ENCODE data around the gene PPFIA2.
A peak's percentile ranks its signal among the peaks of the same experiment; 100 is the strongest.
"Not testable (repeated sequence)": the region's sequence is repeated elsewhere in the genome, so short reads cannot be mapped to it uniquely, and the experiment has no call there.

The PPFIA2 gene

DNA sequence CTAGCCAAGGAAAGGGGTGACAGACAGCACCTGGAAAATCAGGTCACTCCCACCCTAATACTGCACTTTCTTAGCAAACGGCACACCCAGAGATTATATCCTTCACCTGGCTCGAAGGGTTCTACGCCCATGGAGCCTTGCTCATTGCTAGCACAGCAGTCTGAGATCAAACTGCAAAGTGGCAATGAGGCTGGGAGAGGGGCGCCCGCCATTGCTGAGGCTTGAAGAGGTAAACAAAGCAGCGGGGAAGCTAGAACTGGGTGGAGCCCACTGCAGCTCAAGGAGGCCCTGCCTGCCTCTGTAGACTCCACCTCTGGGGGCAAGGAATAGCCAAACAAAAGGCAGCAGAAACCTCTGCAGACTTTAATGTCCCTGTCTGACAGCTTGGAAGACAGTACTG, 99.8 kb downstream of the PPFIA2 start:
- DNase-seq: not testable (repeated sequence)

DNA sequence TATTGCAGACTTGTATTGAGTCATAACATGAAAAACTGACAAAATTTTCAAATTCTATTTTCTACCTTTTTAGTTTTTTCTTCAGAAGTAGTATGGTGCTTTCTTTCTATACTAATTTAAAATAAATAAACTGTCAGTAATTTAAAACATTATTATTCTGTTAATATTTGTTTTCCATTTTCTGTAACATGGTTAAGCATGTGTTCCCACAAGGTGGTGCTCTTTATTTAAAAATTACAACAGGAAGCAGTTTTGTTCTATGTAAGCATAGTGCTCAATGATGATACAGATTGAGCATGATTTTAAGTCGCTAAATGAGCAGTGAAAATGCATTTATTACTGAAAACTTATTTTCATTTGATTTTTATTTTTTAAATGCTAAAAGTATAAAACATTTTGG, 114.6 kb downstream of the PPFIA2 start:
- DNase-seq: peak in 1 of 2 donors; percentile 77

DNA sequence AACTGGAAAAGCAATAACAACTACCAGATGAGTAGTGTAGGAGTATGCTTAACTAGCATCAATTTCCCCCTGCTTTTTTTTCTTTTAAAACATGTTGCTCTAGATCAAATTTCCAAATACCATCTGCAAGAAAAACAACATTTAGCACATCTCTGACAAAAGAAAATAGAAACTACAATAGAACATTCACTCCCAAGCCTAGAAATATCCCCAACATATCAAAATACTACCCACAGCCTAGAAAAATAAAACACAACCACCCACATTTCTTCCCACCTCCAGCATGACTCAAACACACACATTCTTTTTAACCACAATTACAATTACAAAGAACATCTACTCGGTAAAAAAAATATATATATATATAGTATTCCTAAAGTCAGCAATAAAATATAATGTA, 120.0 kb downstream of the PPFIA2 start:
- peak in 1 of 2 donors; percentile 18 for DNase-seq

DNA sequence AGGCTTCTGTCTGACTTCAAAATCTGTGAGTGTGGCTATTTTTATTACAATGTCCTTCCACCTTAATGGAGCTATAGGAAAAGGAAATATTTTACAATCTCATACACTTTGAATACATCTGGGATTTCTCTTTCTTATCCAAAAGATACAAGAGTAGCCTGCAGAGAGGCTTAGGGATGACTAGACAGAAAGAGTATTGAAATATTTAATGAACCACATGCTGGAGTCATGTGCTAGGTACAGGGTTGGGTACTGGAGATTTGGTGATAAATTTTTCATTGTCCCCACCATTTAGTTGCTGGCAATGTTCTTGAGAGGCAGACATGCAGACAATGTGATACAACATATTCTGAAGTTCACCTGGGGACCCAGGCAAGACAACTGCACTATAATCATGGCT, 126.0 kb downstream of the PPFIA2 start:
- no peak for DNase-seq

DNA sequence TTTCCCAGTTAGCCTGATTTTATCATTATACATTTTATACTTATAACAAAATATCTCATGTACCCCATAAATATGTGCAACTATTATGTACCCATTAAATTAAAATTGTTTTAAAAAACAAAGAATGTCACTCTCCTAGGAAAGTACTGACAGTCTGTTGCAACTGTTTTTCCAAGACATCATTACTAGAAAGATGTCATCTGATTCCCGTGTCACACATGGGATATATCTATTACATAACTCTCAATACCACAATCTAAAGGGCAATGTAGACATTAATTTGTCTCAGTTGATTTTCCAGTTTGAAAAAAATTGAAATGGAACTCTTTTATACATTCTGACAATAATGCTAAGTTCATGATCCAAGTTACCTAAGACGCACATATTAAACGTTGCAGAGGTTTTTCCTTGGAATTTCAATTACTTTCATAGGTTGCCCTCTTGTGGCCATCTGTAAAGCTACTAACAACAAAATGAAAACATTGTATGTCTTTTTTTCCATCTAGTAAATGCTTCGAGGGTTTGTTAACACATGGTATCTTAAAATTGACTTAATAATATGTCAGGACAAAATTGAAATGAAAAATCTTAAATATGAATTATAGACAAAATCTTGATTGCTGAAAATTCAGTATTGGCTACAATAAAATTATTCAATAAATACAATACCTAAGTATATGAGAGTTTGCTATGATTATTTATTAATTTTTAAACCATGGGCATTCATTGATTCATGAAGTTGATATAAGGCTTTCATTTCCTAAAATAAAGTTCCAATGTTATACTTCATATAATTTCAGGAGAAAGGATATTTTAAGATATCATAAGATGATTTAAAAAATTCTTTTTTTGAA, 131.6 kb downstream of the PPFIA2 start:
- peak in 1 of 2 donors; percentile 72 for DNase-seq

DNA sequence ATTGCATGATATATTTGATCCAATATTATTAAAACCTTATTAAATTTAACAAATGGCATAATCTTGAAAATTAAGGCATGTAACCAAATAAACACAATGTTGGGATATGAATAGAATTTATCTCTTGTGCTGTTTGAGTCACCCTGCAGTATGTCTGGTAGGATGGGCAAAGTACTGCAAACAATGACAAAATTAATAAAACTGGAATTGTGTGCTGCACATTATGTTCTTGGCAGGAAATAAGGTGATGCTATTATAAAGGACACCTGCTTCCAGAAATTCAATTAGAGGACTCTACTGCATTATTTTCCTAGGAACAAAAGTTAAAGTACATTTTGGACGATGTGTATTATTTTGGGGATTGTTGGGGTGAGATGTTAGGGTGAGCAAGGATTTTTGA, 132.7 kb downstream of the PPFIA2 start:
- DNase-seq: no peak

DNA sequence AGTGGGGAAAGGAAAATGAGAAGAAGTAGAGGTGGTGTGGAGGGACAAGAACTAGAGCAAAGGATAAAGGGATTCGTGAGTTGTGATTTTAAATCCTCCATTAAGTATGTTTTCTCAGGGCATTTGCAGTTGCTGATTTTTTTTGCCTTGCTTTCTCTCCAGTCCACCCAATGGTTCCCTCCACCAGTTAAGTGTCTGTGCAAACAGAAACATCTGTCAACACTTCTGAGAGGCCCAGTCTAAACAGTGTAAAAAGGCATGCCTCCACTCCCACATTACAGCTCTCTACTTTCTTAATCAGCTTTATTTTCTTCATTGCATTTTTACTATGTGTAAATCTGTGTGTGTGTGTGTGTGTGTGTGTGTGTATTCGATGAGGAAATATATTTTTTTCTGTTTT, 141.2 kb downstream of the PPFIA2 start:
- DNase-seq: no peak

DNA sequence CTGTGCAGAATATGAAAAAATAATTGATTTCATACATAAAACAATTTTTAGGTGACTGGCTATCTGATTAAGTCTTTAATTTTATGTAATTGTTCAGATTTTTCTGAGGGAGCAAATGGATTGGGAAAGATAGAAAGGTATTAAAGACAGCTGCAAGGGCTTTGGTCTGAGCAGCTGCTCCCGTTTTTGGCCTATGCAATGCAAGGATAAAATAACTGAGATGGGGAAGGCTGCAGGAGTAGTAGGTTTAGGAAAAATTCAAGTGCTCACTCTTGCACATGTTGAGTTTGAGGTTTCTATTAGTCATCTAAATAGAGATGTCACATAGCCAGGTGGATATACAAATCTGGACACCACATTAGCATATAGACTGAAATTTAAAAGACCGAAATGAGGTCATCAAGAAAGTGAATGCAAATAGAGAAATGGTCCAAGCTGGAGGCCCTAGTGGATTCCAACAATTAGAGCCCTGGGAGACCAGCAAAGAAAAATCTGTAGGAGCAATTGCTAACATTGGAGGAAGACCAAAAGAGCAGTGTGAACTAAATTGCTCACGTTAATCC, 144.0 kb downstream of the PPFIA2 start:
- DNase-seq: no peak

DNA sequence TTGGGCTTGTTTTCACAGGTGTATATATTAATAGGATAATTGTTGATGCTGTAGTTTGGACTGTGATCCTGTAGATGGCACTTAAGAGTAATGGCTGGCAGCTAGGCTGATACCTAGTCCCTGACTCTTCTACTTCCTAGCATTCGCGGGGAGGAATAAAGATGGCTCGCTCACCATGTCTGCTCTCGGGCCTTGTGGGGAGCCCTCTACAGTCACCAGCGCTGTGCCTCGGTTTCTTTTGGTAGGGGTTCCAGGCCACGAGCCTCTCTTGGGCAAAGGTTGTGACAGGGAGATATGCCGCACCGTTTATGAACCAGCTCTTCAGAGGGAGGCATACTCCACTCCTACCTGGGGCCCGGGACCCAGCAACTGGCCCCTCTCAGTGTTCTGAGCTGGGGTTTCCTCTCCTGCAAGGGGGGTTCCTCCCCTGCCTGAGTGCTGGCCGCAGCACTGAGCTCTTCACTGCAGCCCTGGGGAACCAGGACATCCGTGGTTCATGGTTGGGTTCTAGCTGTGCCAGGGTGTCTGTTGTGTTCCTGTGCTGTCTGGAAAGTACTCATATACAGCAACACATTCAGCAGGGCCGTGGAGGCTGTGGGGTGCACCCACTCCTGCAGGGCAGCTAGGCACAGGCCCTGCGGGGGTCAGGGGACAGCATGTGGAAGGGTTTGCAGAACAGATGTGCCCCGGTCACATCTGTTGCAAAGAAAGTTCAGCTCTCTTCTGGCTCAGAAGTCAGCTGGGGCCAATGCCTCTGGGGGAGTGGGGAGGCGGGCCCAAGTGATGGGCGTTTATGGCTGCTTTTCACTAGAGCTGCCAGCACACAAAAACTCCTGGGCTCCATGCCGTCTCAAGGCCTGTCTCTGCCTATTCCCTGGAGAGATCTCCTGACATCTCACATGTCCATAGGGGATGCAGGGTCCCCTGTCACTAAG, 147.9 kb downstream of the PPFIA2 start:
- DNase-seq: no peak

DNA sequence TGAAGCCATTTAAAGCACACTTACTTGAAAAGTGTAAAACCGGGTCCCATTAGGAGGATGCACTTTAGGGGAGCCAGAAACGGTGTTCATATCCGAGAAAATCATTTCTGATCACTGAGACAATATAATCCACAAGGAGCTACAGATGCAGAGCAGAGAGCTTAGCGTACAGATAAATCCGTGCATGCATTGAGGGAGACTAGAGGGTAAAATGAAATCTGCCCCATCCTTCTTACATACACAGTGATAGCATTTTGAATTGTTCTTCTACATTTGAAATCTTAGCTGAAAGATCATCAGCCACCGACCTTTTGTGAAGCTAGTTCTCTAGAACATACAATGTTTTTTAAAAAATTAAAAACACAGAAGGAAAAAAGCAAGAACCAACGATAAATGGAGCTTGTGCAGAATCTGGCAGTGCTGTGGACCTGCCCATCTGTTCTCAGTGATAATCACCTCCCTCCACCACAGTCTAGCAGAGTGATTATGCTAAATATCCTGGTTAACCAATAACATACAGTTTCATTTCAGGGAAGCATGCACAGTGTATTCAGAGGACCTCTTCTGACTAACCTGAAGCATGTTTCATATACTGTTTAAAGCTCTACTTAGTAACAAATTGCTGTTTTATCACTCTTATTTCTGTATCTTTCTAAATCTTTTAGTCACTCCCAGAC, 161.1 kb downstream of the PPFIA2 start:
- DNase-seq: peak in 1 of 2 donors; percentile 60

DNA sequence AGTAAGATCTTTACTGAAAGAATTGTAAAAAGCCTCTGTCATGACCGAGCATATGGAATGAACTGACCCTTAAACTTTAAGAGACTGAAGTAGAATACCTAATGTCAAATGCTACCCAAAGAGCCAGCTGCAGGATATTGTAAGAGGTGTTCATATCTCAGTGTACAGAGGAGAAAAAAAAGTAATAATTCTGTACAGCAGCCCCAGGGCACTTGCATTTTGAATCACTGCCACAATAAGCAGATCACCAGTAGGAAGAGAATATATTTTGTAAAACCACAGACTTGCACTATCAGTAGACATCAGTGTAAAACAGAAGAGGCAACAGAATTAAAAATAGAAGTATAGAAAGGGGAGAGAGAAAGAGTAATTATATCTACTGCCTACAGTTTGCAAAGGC, 162.6 kb downstream of the PPFIA2 start:
- no peak for DNase-seq

DNA sequence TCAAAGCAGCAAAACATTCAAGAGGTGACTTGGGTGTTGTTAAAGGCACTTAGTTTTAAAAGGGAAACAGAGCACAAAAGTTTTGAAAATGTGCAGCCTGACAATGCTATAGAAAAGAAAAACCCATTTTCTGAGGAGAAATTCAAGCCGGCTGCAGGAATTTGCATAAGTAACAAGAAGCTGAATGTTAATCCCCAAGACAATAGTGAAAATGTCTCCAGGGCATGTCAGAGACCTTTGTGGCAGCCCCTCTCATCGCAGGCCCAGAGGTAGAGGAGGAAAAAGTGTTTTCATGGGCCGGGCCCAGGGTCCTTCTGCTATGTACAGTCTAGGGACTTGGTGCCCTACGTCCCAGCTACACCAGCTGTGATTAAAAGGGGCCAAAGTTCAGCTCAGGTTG, 167.9 kb downstream of the PPFIA2 start:
- no peak for DNase-seq

DNA sequence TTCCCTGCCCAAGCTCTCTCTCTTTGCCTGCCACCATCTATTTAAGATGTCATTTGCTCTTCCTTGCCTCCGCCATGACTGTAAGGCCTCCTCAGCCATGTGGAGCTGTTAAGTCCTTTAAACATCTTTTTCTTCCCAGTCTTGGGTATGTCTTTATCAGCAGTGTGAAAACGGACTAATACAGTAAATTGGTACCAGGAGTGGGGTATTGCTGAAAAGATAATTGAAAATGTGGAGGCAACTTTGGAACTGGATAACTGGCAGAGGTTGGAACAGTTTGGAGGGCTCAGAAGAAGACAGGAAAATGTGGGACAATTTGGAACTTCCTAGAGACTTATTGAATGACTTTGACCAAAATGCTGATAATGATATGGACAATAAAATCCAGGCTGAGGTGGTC, 168.4 kb downstream of the PPFIA2 start:
- DNase-seq: not testable (repeated sequence)

DNA sequence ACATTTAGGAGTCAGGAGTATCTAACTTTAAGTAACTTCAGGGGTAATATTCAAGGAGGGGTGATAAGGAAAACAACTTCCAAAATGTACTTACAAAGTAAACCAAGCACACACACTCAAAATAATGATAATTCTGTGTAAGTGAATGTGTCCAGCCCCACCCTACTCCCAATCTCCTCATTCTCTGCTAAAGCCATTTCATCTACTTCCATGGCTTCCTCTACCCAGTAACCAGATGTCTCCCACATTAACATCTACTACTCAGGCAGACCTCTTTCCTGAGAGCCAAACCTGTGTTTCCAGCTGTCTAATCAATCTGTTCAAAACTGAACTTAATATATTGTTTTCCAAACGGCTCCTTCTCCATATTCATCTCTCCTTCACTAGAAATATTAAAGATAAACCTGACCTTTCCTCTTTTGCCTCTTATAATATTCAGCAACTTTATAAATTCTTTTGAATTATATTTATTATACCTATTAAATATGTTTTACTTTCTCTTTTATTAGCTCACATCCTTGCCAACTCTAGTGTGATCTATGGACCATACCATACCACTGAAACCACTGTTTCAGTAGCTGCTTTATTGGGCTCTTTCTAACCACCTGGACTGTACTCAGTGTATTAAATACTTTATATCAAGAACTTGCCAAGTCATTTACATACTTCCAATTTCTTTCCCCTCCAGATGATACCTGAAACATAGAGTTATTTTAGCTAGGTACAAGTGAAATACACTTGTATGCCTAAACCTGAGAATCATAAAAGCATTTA, 170.7 kb downstream of the PPFIA2 start:
- DNase-seq: no peak

DNA sequence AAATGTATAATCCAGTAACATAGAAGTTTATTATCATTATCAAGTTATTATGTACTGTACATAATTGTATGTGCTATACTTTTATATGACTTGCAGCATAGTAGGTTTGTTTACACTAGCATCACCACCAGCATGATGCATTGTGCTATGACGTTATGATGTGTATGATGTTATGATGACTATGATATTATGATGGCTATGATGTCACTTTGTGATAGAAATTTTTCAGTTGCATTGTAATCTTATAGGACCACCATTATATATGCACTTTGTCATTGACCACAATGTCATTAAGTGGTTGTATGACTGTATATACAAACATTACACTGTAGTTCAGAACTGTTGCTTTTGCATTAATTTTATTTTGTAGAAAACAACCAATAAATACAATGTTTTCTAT, 173.4 kb downstream of the PPFIA2 start:
- DNase-seq: no peak

DNA sequence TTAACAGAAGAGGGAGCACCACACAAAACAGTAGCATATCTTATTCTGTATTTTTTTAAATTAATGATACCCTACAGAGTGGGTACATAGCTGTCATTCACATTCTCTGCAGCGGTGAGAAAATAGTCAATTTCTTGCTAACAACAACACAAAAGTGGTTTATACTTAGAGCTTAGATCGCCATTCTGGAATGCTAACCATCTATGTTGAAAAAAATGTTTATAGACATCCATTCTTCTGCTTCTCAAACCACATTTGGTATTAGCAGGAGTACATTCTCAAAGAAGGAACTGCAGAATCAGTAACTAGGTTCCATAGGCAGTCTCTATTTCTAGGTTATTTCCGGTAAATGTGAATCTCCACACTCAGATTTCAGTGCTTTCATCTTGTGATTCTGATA, 185.9 kb downstream of the PPFIA2 start:
- DNase-seq: no peak

DNA sequence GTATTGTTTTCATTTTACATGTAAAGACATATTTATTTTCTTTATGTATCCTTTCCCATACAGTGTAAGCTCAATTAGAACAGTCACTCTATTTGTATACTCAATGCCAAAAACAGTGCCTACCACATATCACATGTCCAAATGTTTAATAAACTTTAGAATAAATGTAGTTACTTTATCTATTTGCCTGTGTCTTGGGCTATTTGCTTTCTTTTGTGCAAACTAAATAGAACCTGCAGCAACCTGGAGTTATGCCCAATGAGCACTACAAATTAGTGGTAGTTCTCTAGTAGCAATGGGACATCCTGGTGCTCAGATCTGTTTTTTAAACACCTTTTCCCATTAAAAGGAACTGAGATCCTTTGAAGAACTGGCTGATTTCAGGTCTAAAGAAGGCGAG, 186.7 kb downstream of the PPFIA2 start:
- no peak for DNase-seq

DNA sequence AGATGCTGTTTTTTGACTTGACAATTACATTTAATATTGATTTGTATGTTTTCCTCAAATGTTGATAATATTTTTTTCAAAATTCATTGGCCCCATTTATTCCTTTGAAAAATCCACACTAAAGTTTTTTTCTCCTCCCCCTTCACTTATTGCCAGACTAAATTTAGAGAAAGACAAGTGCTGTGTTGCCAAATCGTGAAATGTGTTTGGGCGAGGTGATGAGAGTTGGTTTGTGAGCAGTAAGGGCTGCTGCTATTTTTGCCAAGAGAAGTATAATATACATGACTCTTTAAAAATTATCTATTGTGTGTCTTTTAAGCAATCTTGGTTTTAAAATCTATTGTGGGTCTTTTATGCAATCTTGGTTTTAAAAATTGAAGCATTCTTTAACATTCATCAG, 188.9 kb downstream of the PPFIA2 start:
- peak in 1 of 2 donors; percentile 33 for DNase-seq

DNA sequence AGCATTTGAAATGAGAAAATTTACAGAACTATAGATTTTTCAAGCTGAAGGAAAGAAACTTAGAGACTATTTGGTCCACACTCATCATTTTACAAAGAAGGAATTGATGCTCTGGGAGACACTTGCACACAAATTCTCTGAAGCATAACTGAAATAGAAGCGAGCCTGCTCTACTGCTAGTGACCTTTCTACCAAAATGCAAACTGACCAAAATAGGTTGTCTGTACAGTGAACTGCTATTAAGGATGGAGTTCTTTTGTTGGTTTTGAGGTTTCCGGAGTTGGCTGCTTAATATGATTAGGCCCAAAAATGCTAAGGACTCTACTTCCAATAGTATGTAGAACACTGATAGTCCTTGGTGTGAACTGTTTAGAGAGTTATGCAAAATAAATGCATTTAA, 194.9 kb downstream of the PPFIA2 start:
- no peak for DNase-seq

DNA sequence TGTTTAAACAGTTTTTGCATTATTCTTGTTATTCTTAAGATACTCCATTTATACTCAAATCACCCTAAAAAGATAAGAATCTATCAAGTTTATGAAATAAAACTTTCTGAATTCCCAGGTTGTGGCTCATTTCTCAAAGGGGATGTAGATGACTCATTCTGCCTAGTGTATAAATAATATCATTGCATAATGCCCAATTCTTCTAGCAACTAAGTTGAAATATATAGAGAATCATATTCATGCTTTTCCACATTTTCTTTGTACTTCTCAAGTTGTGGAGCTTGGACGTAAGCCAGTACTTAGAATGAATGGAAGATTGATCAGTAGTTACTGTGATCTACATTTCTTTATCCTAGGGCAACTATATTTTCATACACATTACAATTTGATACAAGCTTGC, 201.1 kb downstream of the PPFIA2 start:
- DNase-seq: no peak

DNA sequence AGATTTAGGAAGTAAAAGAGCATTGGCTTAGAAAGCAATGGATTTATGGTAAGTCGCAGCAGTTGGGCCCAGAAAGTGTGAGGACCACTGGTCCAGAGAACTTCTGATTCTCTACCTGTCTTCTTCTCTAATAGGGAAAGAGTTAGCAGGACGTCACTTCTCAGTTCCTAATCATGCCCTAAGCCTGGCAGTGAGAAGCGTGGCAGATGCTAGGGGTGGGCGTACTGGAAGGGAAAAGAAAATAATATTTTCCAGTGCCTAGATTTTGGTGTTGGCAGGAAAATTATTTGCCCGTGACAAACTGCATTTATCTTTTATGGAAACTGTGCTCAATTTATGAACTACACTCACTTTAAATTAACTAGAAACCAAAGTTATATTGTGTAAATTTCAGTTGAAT, 212.3 kb downstream of the PPFIA2 start:
- no peak for DNase-seq

DNA sequence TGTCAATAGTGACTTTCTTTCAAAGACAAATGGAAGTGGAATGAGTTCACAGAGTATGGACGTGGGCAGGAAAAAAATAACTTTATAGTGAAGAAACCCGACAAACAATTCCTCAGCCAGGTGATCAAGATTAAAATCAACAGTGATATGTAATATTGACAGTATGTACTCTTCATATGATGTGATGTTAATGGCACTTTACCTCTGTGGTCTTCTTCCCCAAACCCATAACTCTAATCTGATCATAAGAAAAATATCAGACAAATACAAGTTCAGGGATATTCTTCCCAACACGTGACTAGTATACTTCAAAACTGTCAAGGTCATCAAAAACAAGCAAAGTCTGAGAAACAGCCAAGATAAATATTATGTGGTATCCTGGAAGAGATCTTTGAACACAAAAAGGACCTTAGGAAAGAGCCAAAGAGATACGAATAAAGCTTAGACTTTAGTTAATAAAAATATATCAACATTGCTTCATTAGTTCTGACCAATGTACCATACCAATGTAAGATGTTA, 215.5 kb downstream of the PPFIA2 start:
- DNase-seq: no peak
